Measurements from ENCODE around the gene LOXHD1.

GRCh38 chr18:46447792-46448191, 209.2 kb downstream of the LOXHD1 start:
- TF ChIP-seq CTCF (conservative IDR thresholded peaks at IDR 0.05 in 1 of 2, IDR thresholded peaks at IDR 0.05 in 1 of 2; ENCODE audit: extremely low read depth in 1 of 2, insufficient read depth in 1 of 2, low read depth in 1 of 2, low read length in 2 of 2) (no peak), EZH2 (IDR thresholded peaks at IDR 0.05; ENCODE audit: borderline replicate concordance, low read length) (no peak)
